ENCODE measurements around the gene LRP11. TPM values are rescaled to one million over a fixed set of nuclear protein-coding genes. Genes with fewer than 3 reads are reported as not detected.

The LRP11 gene
- total and polyA plus RNA-seq, 2 of the 13 experiments (the other 11 are each of a cell fraction or from before 2014, with no cell fraction given): 32.4 to 48.9 TPM

DNA sequence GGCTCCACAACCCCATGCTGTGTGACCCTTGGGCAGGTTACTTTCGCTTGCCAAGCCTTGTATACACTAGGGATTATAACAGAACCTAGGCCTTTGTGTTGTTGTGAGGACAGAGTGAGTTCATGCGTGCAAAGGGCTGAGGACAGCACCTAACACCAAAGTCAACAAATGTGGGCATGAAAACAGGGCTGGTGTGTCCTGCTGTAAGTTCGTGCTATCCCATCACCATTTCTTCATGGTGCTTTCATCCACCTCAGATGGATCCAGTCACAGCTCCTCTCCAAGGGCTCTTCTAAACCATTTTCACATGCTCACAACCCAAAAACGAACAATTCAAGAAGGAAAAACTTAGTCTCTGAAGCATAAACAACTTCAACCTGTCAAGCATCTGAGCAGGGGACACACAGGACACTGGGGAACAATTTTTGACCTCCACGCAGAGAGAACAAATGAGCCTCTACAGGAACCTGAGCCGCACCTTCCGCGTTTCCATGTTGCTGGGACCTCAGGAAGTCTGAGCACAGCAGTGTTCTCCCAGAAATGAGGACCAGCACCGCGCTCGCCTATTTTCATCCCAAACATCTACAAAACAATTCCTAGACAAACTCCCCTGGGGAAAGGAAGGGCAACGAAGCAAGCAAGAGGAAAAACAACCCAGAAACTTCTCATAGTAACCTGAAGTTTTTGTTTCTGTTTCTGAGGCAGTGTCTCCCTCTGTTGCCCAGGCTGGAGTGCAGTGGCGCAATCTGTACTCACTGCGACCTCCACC is 3.1 kb downstream of the LRP11 start (continued):
- TF ChIP-seq ZNF383 (CRISPR knock-in tag; IDR thresholded peaks at IDR 0.05; ENCODE audit: borderline replicate concordance) (0 out of 2 replicates have a peak, but pooled peaks have one; percentile 43), NCOA2 (CRISPR knock-in tag; IDR thresholded peaks at IDR 0.05) (peak; percentile 83), ZMYM3 (CRISPR knock-in tag; IDR thresholded peaks at IDR 0.05) (peak; percentile 76), MAFG (CRISPR knock-in tag; IDR thresholded peaks at IDR 0.05) (no peak), FOSL2 (CRISPR knock-in tag; IDR thresholded peaks at IDR 0.05) (peak; percentile 85), ZSCAN21 (CRISPR knock-in tag; IDR thresholded peaks at IDR 0.05; ENCODE audit: borderline replicate concordance) (peak; percentile 93; the same call in 1 of the 2 replicates), ZNF430 (CRISPR knock-in tag; IDR thresholded peaks at IDR 0.05) (peak; percentile 78; the same call in 1 of the 2 replicates), ZNF724P (CRISPR knock-in tag; IDR thresholded peaks at IDR 0.05; ENCODE audit: borderline replicate concordance) (peak; percentile 53; the same call in 1 of the 2 replicates), RXRA (CRISPR knock-in tag; IDR thresholded peaks at IDR 0.05) (peak; percentile 96), TBX2 (CRISPR knock-in tag; IDR thresholded peaks at IDR 0.05; ENCODE audit: borderline replicate concordance) (peak; percentile 80; the same call in 1 of the 2 replicates), FOXK1 (CRISPR knock-in tag; IDR thresholded peaks at IDR 0.05; ENCODE audit: borderline replicate concordance, low read depth) (peak; percentile 96), FOXJ3 (CRISPR knock-in tag; IDR thresholded peaks at IDR 0.05; ENCODE audit: borderline replicate concordance) (peak; percentile 76; the same call in 1 of the 2 replicates), ADNP (CRISPR knock-in tag; IDR thresholded peaks at IDR 0.05) (no peak), ARNT2 (CRISPR knock-in tag; IDR thresholded peaks at IDR 0.05; ENCODE audit: low read depth) (peak; percentile 87; the same call in 1 of the 2 replicates)
- TF ChIP-seq, protein P1, sequence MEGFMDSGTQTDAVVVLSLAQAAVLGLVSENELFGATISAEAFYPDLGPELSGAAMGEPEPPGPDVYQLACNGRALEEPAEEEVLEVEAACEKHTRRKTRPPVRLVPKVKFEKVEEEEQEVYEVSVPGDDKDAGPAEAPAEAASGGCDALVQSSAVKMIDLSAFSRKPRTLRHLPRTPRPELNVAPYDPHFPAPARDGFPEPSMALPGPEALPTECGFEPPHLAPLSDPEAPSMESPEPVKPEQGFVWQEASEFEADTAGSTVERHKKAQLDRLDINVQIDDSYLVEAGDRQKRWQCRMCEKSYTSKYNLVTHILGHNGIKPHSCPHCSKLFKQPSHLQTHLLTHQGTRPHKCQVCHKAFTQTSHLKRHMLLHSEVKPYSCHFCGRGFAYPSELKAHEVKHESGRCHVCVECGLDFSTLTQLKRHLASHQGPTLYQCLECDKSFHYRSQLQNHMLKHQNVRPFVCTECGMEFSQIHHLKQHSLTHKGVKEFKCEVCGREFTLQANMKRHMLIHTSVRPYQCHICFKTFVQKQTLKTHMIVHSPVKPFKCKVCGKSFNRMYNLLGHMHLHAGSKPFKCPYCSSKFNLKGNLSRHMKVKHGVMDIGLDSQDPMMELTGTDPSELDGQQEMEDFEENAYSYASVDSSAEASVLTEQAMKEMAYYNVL (CRISPR knock-in tag; IDR thresholded peaks at IDR 0.05; ENCODE audit: borderline replicate concordance): peak; percentile 63; the same call in 1 of the 2 replicates
- TF ChIP-seq, protein P2, sequence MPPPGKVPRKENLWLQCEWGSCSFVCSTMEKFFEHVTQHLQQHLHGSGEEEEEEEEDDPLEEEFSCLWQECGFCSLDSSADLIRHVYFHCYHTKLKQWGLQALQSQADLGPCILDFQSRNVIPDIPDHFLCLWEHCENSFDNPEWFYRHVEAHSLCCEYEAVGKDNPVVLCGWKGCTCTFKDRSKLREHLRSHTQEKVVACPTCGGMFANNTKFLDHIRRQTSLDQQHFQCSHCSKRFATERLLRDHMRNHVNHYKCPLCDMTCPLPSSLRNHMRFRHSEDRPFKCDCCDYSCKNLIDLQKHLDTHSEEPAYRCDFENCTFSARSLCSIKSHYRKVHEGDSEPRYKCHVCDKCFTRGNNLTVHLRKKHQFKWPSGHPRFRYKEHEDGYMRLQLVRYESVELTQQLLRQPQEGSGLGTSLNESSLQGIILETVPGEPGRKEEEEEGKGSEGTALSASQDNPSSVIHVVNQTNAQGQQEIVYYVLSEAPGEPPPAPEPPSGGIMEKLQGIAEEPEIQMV (CRISPR knock-in tag; IDR thresholded peaks at IDR 0.05; ENCODE audit: low read depth): peak; percentile 46; the same call in 1 of the 2 replicates
- TF ChIP-seq, protein P3, sequence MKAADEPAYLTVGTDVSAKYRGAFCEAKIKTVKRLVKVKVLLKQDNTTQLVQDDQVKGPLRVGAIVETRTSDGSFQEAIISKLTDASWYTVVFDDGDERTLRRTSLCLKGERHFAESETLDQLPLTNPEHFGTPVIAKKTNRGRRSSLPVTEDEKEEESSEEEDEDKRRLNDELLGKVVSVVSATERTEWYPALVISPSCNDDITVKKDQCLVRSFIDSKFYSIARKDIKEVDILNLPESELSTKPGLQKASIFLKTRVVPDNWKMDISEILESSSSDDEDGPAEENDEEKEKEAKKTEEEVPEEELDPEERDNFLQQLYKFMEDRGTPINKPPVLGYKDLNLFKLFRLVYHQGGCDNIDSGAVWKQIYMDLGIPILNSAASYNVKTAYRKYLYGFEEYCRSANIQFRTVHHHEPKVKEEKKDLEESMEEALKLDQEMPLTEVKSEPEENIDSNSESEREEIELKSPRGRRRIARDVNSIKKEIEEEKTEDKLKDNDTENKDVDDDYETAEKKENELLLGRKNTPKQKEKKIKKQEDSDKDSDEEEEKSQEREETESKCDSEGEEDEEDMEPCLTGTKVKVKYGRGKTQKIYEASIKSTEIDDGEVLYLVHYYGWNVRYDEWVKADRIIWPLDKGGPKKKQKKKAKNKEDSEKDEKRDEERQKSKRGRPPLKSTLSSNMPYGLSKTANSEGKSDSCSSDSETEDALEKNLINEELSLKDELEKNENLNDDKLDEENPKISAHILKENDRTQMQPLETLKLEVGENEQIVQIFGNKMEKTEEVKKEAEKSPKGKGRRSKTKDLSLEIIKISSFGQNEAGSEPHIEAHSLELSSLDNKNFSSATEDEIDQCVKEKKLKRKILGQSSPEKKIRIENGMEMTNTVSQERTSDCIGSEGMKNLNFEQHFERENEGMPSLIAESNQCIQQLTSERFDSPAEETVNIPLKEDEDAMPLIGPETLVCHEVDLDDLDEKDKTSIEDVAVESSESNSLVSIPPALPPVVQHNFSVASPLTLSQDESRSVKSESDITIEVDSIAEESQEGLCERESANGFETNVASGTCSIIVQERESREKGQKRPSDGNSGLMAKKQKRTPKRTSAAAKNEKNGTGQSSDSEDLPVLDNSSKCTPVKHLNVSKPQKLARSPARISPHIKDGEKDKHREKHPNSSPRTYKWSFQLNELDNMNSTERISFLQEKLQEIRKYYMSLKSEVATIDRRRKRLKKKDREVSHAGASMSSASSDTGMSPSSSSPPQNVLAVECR (CRISPR knock-in tag; IDR thresholded peaks at IDR 0.05; ENCODE audit: borderline replicate concordance): peak; percentile 73; the same call in 1 of the 2 replicates
- TF ChIP-seq, protein P4, sequence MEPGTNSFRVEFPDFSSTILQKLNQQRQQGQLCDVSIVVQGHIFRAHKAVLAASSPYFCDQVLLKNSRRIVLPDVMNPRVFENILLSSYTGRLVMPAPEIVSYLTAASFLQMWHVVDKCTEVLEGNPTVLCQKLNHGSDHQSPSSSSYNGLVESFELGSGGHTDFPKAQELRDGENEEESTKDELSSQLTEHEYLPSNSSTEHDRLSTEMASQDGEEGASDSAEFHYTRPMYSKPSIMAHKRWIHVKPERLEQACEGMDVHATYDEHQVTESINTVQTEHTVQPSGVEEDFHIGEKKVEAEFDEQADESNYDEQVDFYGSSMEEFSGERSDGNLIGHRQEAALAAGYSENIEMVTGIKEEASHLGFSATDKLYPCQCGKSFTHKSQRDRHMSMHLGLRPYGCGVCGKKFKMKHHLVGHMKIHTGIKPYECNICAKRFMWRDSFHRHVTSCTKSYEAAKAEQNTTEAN (CRISPR knock-in tag; conservative IDR thresholded peaks at IDR 0.05): peak; percentile 96
